GM21529 (cell line): ENCODE measurements around the gene XAGE2.

ENCODE experiments used
- ATAC-seq: cut with Tn5 transposase; IDR thresholded peaks from one replicate; pipeline ENCODE4 v1.9.1; 2021; ENCODE audit not compliant: unreplicated experiment

Gene XAGE2

GRCh38 chrX:52424656-52425055, 55.8 kb downstream of the XAGE2 start:
- no peak for ATAC-seq
